Measurements from ENCODE around the gene SCUBE2.

SCUBE2 gene

GRCh38 chr11:9066433-9066925 is 24.9 kb downstream of the SCUBE2 start:
- TF ChIP-seq, protein P1, sequence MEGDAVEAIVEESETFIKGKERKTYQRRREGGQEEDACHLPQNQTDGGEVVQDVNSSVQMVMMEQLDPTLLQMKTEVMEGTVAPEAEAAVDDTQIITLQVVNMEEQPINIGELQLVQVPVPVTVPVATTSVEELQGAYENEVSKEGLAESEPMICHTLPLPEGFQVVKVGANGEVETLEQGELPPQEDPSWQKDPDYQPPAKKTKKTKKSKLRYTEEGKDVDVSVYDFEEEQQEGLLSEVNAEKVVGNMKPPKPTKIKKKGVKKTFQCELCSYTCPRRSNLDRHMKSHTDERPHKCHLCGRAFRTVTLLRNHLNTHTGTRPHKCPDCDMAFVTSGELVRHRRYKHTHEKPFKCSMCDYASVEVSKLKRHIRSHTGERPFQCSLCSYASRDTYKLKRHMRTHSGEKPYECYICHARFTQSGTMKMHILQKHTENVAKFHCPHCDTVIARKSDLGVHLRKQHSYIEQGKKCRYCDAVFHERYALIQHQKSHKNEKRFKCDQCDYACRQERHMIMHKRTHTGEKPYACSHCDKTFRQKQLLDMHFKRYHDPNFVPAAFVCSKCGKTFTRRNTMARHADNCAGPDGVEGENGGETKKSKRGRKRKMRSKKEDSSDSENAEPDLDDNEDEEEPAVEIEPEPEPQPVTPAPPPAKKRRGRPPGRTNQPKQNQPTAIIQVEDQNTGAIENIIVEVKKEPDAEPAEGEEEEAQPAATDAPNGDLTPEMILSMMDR (conservative IDR thresholded peaks at IDR 0.05; ENCODE audit: low read length) = no peak
- no peak for DNase-seq (ENCODE audit: low read depth)
- no peak overlapping the region for H3K4me3 ChIP-seq (ENCODE audit: low read length)

- H3K4me3 ChIP-seq (ENCODE audit: low read length) = no peak overlapping the region
- peak; percentile 48 for DNase-seq (ENCODE audit: low read depth)
- TF ChIP-seq, protein P1 (conservative IDR thresholded peaks at IDR 0.05; ENCODE audit: low read length) = no peak
Observed at GRCh38 chr11:9065607-9066432, 25.6 kb downstream of the SCUBE2 start.

GRCh38 chr11:9061807-9062206 is 29.6 kb downstream of the SCUBE2 start:
- no peak overlapping the region for H3K4me3 ChIP-seq (ENCODE audit: low read length)
- no peak for DNase-seq (ENCODE audit: low read depth)
- TF ChIP-seq, protein P1 (conservative IDR thresholded peaks at IDR 0.05; ENCODE audit: low read length) = no peak

DNA sequence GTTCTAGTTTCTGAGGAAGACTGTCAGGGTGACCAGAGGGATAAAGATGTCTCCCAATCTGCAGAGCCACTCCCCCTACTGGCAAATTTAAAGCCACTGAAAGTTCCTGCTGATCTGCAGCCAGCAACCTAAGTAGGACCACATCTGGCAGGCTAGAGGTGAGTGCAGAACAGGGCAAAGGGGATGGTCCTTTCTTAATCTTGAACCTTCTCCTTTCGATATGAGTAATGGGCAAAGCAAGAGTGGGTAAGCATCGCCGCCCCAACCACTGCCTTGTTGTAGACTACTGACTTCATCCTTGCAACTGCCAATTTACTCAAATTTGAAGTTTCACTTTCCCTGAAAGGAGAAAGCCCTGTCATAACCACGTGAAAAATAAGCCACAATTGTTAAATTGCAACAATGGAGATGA is 30.7 kb downstream of the SCUBE2 start:
- no peak overlapping the region for H3K4me3 ChIP-seq (ENCODE audit: low read length)

GRCh38 chr11:9059406-9059805 is 32.0 kb downstream of the SCUBE2 start:
- TF ChIP-seq, protein P1 (conservative IDR thresholded peaks at IDR 0.05; ENCODE audit: low read length) = no peak
- no peak for DNase-seq (ENCODE audit: low read depth)

More for the DNA sequence above, 30.7 kb downstream of the SCUBE2 start:
- TF ChIP-seq, protein P1 (conservative IDR thresholded peaks at IDR 0.05; ENCODE audit: low read length) = peak; percentile 14; the same call in 1 of the 2 replicates
- no peak for DNase-seq (ENCODE audit: low read depth)

GRCh38 chr11:9057888-9058287 is 33.5 kb downstream of the SCUBE2 start:
- no peak overlapping the region for H3K4me3 ChIP-seq (ENCODE audit: low read length)
- TF ChIP-seq, protein P1 (conservative IDR thresholded peaks at IDR 0.05; ENCODE audit: low read length) = no peak
- no peak for DNase-seq (ENCODE audit: low read depth)

More at GRCh38 chr11:9059406-9059805, 32.0 kb downstream of the SCUBE2 start:
- H3K4me3 ChIP-seq (ENCODE audit: low read length) = no peak overlapping the region

DNA sequence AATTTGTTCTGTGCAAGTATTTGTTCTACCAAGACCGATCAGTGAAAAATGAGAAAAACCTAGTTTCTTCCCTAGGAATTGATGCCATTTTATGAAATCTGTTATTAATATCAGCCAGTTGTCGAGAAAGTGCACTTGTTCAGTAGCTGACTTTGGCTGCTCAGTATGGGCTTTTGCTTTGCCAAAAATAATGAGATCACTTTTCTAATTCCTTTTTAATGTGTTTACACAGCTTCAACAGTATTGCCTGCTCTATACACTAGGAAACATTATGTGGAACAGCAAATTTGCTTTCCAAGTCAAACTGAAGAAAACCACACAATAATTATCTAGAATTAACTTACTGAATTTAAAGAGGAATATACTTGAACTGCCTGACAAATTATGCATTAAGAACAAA is 34.4 kb downstream of the SCUBE2 start:
- TF ChIP-seq, protein P1 (conservative IDR thresholded peaks at IDR 0.05; ENCODE audit: low read length) = no peak
- H3K4me3 ChIP-seq (ENCODE audit: low read length) = no peak overlapping the region
- DNase-seq (ENCODE audit: low read depth) = peak; percentile 38
